ENCODE results near the gene SLX4IP. TPM values are rescaled to one million over a fixed set of nuclear protein-coding genes. Genes with fewer than 3 reads are reported as not detected.

SLX4IP gene
- 3.7 and 4.6 TPM in 2 replicates for total RNA-seq

DNA sequence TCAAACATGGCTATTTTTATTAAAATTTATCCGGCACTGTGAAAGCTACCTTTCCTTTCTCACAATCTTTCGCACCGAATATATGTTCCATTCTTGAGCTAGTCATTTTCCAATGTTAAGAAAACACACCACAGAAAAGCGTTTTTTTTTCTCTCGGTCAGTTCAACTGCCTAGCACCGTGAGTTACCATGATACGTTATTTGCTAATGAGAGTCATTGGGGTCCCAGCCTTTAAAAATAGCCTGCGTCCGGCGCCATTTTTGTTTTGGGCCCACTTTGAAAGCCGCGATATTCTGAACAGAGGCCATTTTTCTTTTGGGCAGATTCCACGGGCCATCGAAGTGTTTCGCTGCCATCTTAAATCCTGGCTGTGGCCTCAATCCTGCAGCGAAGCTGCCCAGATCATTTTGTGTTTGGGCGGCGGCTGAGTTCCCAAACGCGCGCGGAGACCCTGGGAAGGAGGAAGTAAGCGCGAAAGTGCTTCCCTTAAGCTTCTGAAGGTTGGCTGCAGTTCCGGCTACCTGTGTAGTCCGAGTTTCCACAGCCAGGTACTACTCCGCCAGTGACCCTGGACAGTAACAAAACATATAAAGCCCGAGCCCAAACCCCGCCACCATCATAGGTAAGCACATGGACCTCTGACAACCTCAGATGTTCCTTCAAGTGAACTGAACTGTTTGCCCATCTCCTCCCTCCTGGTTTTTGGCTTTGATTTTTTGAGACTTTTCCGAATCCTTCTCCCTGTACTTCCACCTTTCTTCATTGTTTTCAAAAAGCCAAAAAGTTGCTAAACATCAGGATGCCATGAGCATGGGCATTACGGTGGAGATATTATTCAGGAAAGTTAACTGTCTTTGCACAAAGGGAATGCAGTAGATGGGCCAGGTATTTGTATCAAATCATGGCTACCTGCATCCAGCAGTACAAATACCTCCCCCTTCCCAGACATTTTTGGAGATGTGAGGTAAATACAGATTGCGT is at the start of gene SLX4IP:
TSS of gene SLX4IP (plus strand) at position 474 of the 981 bp plus-strand sequence. CDS start 22,900 bp downstream, outside the sequence.

DNA sequence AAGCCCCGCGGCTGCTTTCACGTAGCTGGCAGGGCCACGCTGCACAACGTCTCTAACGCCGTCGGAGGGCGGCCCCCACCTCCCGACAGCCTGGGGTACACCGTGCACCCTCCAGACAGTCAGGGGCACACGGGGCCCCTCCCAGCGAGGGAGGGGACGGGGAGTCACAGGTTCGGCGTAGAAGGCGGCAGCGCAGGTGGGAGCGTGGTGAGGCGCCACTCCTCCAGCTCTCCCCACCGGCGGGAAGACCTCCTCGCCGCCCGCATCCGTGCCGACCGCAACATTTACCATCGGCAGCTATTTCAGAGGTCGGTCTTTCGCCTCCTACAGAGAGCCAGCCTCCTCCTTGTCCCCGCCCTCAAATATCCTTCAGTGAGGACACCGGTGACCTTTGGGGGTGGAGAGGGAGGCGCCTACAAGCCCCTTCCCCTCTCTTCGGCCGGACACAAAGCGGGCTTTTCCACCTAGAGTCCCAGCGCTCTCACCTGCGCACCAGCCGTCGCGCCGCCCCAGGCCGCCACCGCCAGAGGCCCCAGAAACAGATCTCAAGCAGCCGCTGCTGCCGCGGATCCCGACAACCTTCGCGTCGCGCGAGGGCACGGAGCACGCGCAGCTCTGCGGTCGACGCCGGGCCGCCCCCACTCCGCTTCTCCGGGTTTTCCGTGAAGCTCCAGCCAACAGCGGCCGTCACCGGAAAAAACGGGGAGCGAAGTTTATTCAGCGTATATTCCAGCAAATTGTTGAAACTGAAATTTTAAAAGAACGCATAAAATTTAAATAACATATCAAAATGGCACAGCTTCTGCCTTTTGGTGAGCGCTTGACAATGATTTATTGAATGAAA is 1.3 kb upstream of the SLX4IP start, which contains the start of gene MKKS:
TSS of gene MKKS (minus strand) at position 600 of the 844 bp plus-strand sequence. CDS start 20,708 bp downstream, outside the sequence.

DNA sequence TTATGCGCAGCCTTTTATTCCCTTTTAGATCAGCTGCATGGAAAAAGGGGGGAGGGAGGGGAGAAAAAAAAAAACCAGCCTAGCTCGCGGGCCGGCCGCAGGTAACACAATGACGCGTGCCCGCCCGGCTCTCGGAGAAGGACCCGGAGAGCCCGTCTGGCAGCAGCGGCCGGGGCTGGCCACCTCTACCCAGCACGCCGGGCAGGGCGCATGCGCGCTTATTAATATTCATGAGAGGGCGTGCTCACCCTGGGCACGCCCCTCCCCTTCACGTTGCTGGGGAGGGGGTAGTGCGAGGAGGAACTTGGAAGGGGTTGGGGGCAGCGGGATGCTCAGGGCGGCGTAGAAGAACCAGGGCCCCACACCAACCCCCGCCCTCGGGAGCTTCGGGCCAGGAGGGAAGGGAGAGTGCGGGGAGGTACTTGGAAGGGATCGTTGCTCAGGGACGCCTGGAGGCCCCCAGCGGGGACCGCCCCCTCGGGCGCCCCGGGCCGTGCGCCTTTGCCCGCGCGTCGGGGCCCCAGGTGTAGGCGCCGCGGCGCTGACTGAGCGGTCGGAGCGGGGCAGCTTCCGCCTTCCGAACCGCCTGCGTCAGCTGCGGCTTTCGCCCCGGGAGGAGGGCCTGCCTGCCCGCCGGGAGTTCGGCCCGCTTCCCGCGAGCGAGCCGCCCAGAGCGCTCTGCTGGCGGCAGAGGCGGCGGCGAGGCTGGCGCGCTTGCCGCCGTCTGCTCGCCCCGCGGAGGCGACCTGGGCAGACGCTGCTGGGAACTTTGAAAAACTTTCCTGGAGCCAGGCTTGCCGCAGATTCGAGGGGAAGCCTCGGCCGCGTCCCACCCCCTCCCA is 239.0 kb downstream of the SLX4IP start, which contains the start of gene JAG1:
TSS of gene JAG1 (minus strand) at position 158 of the 842 bp plus-strand sequence. CDS start 469 bp downstream, outside the sequence.

Small RNA genes within 50 kb of the gene (small RNA-seq; reads per million reads assigned to genes)
- gene MIR6870 (ENCODE audit: low replicate concordance): not detected

Other genes starting within 250 kb of the SLX4IP start
- gene SNAP25, start 216.5 kb upstream of the SLX4IP start, total RNA-seq: under 0.01 and 5.9 TPM in 2 replicates
- gene MKKS, start 1.1 kb upstream of the SLX4IP start, total RNA-seq: 5.3 and 7.9 TPM in 2 replicates
- gene JAG1, start 238.7 kb downstream of the SLX4IP start, total RNA-seq: 18.4 and 36.2 TPM in 2 replicates